Heart right ventricle (tissue), 16 donors: Measurements from ENCODE around the gene SENP6. TPM values are rescaled to one million over a fixed set of nuclear protein-coding genes. Genes with fewer than 3 reads are reported as not detected.
"Not testable (repeated sequence)": the region's sequence is repeated elsewhere in the genome, so short reads cannot be mapped to it uniquely, and the experiment has no call there.

Experiments
- ATAC-seq, 8 donors: fragments of 200-7000 bp; cut with Tn5 transposase; one replicate each; pipeline ENCODE4 v1.9.1; 2020; ENCODE audit warnings: mild to moderate bottlenecking in 8 of 8, moderate library complexity in 8 of 8, moderate number of reproducible peaks in 1 of 8
- DNase-seq, 2 donors: peaks; one replicate each; pipeline ENCODE4 v3.0.0-alpha.2; 2020
- H3K27ac ChIP-seq, 10 donors: fragments of 200-600 bp; sonication (generic) in 2 of 10; one replicate each; pipeline versions ENCODE4 v1.5.0 to v1.8.0; 2020 to 2022; ENCODE audit warnings: mild to moderate bottlenecking in 3 of 10
- H3K27me3 ChIP-seq, 7 donors: fragments of 200-600 bp; one replicate each; pipeline ENCODE4 v1.8.0; 2021 to 2022; ENCODE audit warnings: mild to moderate bottlenecking in 2 of 7
- H3K36me3 ChIP-seq, 9 donors: fragments of 200-600 bp; sonication (generic) in 1 of 9; one replicate each; pipeline versions ENCODE4 v1.5.0 to v1.8.0; 2020 to 2022; ENCODE audit warnings: mild to moderate bottlenecking in 2 of 9
- H3K4me1 ChIP-seq, 9 donors: fragments of 200-600 bp; sonication (generic) in 1 of 9; one replicate each; pipeline versions ENCODE4 v1.5.0 to v1.8.0; 2020 to 2022; ENCODE audit warnings: mild to moderate bottlenecking in 4 of 9
- H3K4me3 ChIP-seq, 10 donors: fragments of 200-600 bp; sonication (generic) in 2 of 10; one replicate each; pipeline versions ENCODE4 v1.5.0 to v1.8.0; 2020 to 2022; ENCODE audit warnings: mild to moderate bottlenecking in 7 of 10, moderate library complexity in 2 of 10
- H3K9me3 ChIP-seq, 11 donors: fragments of 200-600 bp in 10 of 11; sonication (generic) in 2 of 11; one replicate each; pipeline versions ENCODE4 v1.5.0 to v1.8.0; 2013 to 2022; ENCODE audit warnings: mild to moderate bottlenecking in 2 of 11, control low read depth in 1 of 11, moderate library complexity in 1 of 11
- WGBS, 2 donors: extraction: QIAGEN DNeasy Blood & Tissue Kit; methylation state at CpG; one replicate each; pipeline ENCODE4 v1.1.7; 2013; ENCODE audit warnings: inconsistent platforms in 1 of 2; 5-methylcytosine and 5-hydroxymethylcytosine counted together
- intact Hi-C, 10 donors: fragments of 100-400 bp; cut with DNase I; formaldehyde crosslinking; loops; one replicate each; pipeline versions ENCODE4 v1.11.1 to v1.14.2; 2022
- polyA plus RNA-seq, 2 donors: library from polyadenylated mRNA; stranded (reverse); fragments of 200-250 nt; gene quantifications; one replicate each; pipeline ENCODE4 v1.2.3, GENCODE V29; 2013
- total RNA-seq, 10 donors: library from RNA; stranded (reverse); fragmentation: NEBNext Ultra II Directional in 3 of 10; extraction: Animal tissue kit (Norgen Biotek cat#: 25700) in 3 of 10; gene quantifications; one replicate each; pipeline versions ENCODE4 v1.2.1 to v1.2.4, GENCODE V29; 2021 to 2023
- TF ChIP-seq, protein P1 (sequence below), 9 donors: fragments of 200-600 bp; sonication (generic) in 2 of 9; IDR thresholded peaks; one replicate each; pipeline versions ENCODE4 v1.5.0 to v1.8.0; 2021 to 2022; ENCODE audit warnings: antibody characterized with exemption in 9 of 9, mild to moderate bottlenecking in 5 of 9, moderate library complexity in 1 of 9
- donor health status: Arrhythmogenic right ventricular cardiomyopathy.
- donor health status: ischemic (EF 13 %, LVEDD 7.1; RV severe dilation, severe dysfunction).
- donor health status: healthy with polysubstance abuse.
- donor health status: DM: no; HTN: yes; CAD: no.
- donor health status: DM: no; HTN: no; CAD: no.
- donor health status: ischemic (EF 25% LVEDD 6.9; RV normal size, moderate dysfunction).
- donor health status: ischemic (EF 25% LVEDD 5.7; RV mildly dilated, moderate dysfunction).
- donor health status: healthy.
- donor health status: DM: yes; HTN: yes; CAD: no.
- donor health status: Ischemic cardiomyopathy.
- donor health status: ischemic (EF 35%, LVEDD 5.7; RV mildly dilated, moderate dysfunction).
- donor health status: nonischemic (EF 11% LVEDD 7.7; RV severe dilation, severe dysfunction).
- donor health status: DM: yes; HTN: yes; CAD: no.
- donor health status: PGD.
- donor health status: ischemic (EF 29% LVEDD 5.4; RV normal size, mild dysfunction).
- donor health status: nonischemic (EF 23%, LVEDD 6.1; RV moderate dilation, normal function).

The SENP6 gene
- total and polyA plus RNA-seq, 12 donors: 14.1 to 72.5 (median 62.2) TPM

DNA sequence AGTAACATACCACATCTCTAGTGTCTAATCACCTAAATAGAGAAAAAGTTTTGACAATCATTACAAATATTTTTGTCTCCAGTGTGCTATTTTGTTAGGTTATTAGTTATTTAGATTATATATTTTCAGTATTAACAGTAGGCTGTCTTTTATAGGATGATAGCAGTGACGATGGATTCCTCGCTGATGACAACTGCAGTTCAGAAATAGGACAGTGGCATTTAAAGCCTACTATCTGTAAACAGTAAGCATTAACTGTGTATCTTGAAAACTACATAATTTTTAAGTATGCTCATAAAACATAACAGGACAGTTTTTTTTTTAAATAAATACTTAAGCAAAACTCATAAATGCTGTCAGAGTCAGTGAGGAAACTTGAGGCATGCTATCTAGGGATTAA is 109.5 kb downstream of the SENP6 start:
- DNase-seq (no peak), ATAC-seq (peak in 1 of 8 donors; percentile 78)
- Histone ChIP-seq H3K9me3 (no peaks in the 10 kb centered on the region), H3K4me1 (peaks cover 0 to 5% (median 0%) of the 10 kb centered on the region in 9 donors), H3K27ac (peak overlapping the region in 1 of 10 donors; percentile 13), H3K36me3 (peaks cover 0 to 100% (median 39%) of the 10 kb centered on the region in 9 donors), H3K27me3 (no peaks in the 10 kb centered on the region), H3K4me3 (no peak overlapping the region)
- WGBS, 2 donors: 70 to 86% methylated on average over 2 of the region's 2 CpGs
- TF ChIP-seq, protein P1, sequence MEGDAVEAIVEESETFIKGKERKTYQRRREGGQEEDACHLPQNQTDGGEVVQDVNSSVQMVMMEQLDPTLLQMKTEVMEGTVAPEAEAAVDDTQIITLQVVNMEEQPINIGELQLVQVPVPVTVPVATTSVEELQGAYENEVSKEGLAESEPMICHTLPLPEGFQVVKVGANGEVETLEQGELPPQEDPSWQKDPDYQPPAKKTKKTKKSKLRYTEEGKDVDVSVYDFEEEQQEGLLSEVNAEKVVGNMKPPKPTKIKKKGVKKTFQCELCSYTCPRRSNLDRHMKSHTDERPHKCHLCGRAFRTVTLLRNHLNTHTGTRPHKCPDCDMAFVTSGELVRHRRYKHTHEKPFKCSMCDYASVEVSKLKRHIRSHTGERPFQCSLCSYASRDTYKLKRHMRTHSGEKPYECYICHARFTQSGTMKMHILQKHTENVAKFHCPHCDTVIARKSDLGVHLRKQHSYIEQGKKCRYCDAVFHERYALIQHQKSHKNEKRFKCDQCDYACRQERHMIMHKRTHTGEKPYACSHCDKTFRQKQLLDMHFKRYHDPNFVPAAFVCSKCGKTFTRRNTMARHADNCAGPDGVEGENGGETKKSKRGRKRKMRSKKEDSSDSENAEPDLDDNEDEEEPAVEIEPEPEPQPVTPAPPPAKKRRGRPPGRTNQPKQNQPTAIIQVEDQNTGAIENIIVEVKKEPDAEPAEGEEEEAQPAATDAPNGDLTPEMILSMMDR (IDR thresholded peaks at IDR 0.05): no peak
- intact Hi-C loops: no loop called here

GRCh38 chr6:75719133-75719532 is 117.5 kb downstream of the SENP6 start:
- WGBS, 2 donors: 82% methylated on average over 3 of the region's 3 CpGs
- H3K27ac ChIP-seq: no peak overlapping the region
- DNase-seq (no peak), ATAC-seq (no peak)
- peaks cover 0 to 46% (median 9%) of the 10 kb centered on the region in 9 donors for H3K36me3 ChIP-seq
- H3K27me3 ChIP-seq: no peaks in the 10 kb centered on the region
- no peaks in the 10 kb centered on the region for H3K9me3 ChIP-seq
- no peaks in the 10 kb centered on the region for H3K4me1 ChIP-seq
- intact Hi-C loops: no loop called here
- TF ChIP-seq, protein P1 (IDR thresholded peaks at IDR 0.05): no peak
- no peak overlapping the region for H3K4me3 ChIP-seq

- H3K27me3 ChIP-seq: no peaks in the 10 kb centered on the region
- peaks cover 0 to 8% (median 0%) of the 10 kb centered on the region in 9 donors for H3K36me3 ChIP-seq
- no peak for ATAC-seq
- no peak overlapping the region for H3K27ac ChIP-seq
- no peaks in the 10 kb centered on the region for H3K9me3 ChIP-seq
- intact Hi-C loops: no loop called here
- WGBS, 2 donors: 90 to 91% methylated on average over 2 of the region's 2 CpGs
- H3K4me1 ChIP-seq: no peaks in the 10 kb centered on the region
- no peak overlapping the region for H3K4me3 ChIP-seq
- TF ChIP-seq, protein P1 (IDR thresholded peaks at IDR 0.05): no peak
- DNase-seq: no peak
These were observed 121.7 kb downstream of the SENP6 start for GRCh38 chr6:75723382-75723781.

DNA sequence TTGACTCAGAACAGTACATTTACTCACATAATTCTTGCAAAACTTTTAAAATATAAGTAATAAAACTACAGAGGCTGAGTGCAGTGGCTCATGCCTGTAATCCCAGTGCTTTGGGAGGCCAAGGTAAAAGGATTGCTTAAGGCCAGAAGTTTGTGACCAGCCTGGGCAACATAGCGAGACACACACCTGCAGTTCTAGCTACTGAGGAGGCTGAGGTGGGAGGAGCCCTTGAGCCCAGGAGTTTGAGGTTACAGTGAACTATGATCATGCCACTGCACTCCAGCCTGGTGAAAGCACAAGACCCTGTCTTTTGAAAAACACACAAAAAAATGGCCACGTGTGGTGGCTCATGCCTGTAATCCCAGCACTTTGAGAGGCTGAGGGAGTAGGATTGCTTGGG is 125.5 kb downstream of the SENP6 start:
- intact Hi-C loops: no loop called here
- Histone ChIP-seq H3K4me3 (no peak overlapping the region), H3K9me3 (no peaks in the 10 kb centered on the region), H3K36me3 (no peaks in the 10 kb centered on the region), H3K4me1 (no peaks in the 10 kb centered on the region), H3K27ac (no peak overlapping the region), H3K27me3 (no peaks in the 10 kb centered on the region)
- WGBS, 2 donors: 92 to 94% methylated on average over 2 of the region's 2 CpGs
- TF ChIP-seq, protein P1 (IDR thresholded peaks at IDR 0.05): no peak
- DNase-seq (no peak), ATAC-seq (no peak)

DNA sequence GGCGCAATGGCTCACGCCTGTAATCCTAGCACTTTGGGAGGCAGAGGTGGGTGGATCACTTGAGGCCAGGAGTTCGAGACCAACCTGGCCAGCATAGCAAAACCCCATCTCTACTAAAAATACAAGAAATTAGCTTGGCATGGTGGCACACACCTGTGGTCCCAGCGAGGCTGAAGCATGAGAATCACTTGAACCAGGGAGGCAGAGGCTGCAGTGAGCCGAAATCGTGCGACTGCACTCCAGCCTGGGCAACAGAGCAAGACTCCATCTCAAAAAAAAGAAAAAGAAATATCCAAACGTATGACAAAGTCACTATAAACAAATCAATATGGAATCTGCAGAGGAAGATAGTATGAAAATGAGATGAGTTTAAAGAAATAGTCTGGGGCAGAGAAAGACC is 129.3 kb downstream of the SENP6 start:
- intact Hi-C loops: not testable (repeated sequence)

More for the DNA sequence above, 129.3 kb downstream of the SENP6 start:
- DNase-seq, H3K36me3 ChIP-seq, H3K9me3 ChIP-seq, H3K27me3 ChIP-seq, H3K4me1 ChIP-seq, H3K27ac ChIP-seq, ATAC-seq, H3K4me3 ChIP-seq: not testable (repeated sequence)
- 90 to 93% methylated on average over 8 of the region's 8 CpGs for WGBS, 2 donors
